SW480 (cell line): ENCODE results near the gene GAGE10.
A peak's percentile ranks its signal among the peaks of the same experiment; 100 is the strongest.
"Not testable (repeated sequence)": the region's sequence is repeated elsewhere in the genome, so short reads cannot be mapped to it uniquely, and the experiment has no call there.

ENCODE experiments used
- DNase-seq: peaks from one replicate; pipeline ENCODE4 v3.0.0-alpha.2; 2016; ENCODE audit warnings: low spot score

The GAGE10 gene

GRCh38 chrX:49276671-49277534 is 26.5 kb upstream of the GAGE10 start:
- DNase-seq: no peak

DNA sequence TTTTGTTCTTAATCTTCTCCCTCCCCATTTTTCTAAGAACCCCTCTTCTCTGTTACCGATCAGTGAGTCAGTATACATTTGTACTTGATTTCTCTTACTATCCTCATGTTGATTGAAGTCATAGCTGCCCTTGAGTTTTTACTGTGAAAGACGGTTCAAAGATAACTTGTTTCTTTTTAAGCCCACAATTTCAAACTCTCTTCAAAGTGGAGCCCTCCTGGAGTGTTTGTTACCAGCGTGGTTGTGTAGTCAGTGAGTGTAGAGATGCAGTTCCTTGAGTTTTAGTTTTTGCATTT is 26.0 kb upstream of the GAGE10 start:
- DNase-seq: no peak

DNA sequence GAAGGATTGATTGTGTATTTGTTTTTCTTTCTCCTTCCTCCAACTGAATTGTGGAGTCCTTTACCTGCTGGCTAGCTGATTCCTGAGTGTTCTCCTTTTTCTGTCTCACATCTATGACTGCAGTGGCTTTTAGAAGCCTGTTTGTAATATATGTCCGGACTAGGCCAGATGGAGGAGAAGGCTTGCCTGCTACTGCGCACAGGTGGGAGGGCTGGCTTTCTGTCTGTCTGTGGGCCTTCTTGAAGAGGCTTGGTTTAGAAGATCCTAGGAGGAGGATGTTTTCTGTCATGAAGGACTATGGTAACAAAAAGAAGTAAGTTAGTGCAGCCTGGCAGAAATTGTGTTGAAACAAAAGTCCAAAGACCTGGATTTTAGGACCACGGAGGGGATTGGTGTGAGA is 25.4 kb upstream of the GAGE10 start:
- DNase-seq: no peak

- peak; percentile 14 for DNase-seq
Observed at GRCh38 chrX:49282647-49283011, 20.8 kb upstream of the GAGE10 start.

GRCh38 chrX:49284212-49284611 is 19.2 kb upstream of the GAGE10 start:
- DNase-seq: no peak

GRCh38 chrX:49286136-49286535 is 17.3 kb upstream of the GAGE10 start:
- DNase-seq: no peak

GRCh38 chrX:49286581-49286980 is 16.9 kb upstream of the GAGE10 start:
- DNase-seq: no peak

- DNase-seq: no peak
Observed at GRCh38 chrX:49287665-49288064, 15.8 kb upstream of the GAGE10 start.

DNA sequence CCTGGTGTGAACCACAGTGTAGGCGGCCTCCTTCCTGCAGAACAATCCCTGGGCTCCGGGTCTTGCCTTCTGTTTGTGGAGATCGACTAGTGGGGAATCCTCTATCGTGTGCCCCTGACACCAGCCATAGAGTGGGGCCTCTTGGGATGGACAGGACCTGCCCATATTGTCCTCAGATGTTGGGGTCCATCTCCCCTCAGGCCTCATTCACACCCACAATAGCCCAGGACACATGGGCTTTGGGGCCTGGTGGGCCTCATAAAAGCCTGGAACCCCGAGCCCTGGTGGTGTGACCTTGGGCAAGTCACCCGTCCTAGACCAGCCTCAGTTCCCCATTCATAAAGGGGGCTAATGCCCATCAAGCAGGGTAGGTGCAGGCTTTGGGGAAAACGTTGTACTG is 13.2 kb upstream of the GAGE10 start:
- no peak for DNase-seq

GRCh38 chrX:49291615-49292337 is 11.7 kb upstream of the GAGE10 start:
- peak; percentile 57 for DNase-seq

DNA sequence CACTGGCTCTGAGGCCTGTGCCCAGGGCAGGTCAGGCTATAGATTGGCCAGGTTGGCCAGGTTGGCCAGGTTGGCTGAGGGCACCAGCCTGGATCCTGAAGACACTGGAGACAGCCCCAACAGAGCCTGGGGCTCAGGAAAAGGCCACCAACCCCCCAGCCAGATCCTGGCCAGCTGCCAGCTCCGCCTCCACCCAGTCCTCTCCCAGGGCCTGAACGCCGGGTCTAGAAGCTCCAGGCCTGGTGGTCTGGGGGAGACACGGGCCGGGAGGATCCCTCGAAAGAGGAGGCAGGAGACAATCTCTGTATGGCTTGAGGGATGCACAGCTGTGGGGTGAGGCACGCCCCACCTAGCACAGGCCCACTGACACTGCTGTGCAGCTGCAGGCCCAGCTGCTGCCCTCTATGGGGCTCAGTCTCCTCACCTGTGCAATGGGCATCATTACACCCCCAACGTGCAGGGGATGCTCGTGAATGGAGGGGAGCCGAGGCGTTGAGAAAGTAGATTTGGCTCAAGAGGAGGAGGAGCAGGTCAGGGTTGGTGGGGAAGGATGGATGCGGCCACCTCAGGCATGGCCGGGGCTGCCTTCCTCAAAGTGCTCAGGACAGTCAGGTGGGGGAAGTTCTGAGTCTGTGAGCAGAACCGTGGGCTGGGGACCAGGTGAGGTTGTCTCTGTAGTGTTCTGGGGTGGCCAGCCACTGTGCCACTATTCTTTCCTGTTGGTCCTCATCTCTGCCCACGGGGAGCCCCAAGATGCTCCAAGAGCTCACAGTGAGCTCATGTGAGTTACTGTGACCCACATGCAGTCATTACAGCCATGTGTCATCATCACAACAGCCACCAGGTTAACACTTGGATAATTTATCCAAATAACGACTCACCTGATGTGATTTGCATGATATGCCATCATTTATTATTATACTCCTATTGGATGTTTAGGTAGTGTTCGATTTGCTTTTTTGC is 10.8 kb upstream of the GAGE10 start:
- DNase-seq: no peak

DNA sequence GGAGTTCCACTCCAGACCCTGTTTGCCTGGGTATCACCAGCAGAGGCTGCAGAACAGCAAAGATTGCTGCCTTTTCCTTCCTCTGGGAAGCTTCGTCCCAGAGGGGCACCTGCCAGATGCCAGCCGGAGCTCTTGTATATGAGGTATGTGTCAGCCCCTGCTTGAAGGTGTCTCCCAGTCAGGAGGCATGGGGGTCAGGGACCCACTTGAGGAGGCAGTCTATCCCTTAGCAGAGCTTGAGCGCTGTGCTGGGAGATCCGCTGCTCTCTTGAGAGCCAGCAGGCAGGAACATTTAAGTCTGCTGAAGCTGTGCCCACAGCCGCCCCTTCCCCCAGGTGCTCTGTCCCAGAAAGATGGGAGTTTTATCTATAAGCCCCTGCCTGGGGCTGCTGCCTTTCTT is 4.2 kb upstream of the GAGE10 start:
- not testable (repeated sequence) for DNase-seq

- no peak for DNase-seq
Observed at GRCh38 chrX:49300703-49301102, 2.7 kb upstream of the GAGE10 start.

GRCh38 chrX:49307775-49308174 is 4.3 kb downstream of the GAGE10 start:
- not testable (repeated sequence) for DNase-seq

- DNase-seq: no peak
Observed at GRCh38 chrX:49308604-49309269, 5.3 kb downstream of the GAGE10 start.

- no peak for DNase-seq
Observed at GRCh38 chrX:49309401-49309981, 6.0 kb downstream of the GAGE10 start.

GRCh38 chrX:49310371-49310770 is 6.9 kb downstream of the GAGE10 start:
- DNase-seq: no peak

- no peak for DNase-seq
Observed at GRCh38 chrX:49312176-49312575, 8.7 kb downstream of the GAGE10 start.

DNA sequence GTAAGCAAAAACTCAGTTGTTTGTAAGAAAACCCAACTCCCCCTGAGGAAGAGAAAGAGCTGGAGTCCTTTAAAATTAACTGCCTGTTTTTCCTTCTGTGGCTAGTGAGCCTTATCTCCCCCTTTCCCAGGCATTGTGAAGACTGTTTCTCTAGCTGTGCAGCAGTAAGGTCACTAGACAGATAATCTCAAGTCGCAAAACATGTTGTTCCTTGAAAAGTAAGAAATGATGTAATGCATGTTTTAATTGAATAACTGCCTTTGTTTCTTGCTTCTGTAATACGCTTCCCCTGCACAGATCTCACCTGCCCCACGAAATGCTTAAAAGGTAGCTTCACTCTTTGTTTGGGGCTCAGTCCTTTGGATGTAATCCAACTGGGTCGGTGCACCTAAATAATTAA is 12.6 kb downstream of the GAGE10 start:
- no peak for DNase-seq

DNA sequence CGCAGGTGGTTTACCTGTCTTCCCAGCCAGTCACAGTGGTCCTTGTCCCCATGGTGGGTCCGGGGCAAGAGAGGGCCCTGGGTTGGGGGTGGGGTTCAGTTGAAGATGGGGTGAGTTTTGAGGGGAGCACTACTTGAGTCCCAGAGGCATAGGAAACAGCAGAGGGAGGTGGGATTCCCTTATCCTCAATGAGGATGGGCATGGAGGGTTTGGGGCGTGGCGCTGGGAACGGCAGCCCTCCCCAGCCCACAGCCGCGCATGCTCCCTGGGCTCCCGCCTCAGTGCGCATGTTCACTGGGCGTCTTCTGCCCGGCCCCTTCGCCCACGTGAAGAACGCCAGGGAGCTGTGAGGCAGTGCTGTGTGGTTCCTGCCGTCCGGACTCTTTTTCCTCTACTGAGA is 18.3 kb downstream of the GAGE10 start, which contains the start of gene GAGE12J:
Gene GAGE12J, plus strand, starts transcription at position 301 of the 400 bp plus-strand sequence. CDS start 1,157 bp downstream, outside the sequence.
- DNase-seq: not testable (repeated sequence)

- not testable (repeated sequence) for DNase-seq
Observed at GRCh38 chrX:49322266-49322665, 18.8 kb downstream of the GAGE10 start.
